NCI-H82 treated with DMSO at 0.1 percent for 48 hours (cell line): ENCODE results near the gene DHRS12.

ENCODE experiments used
- DNase-seq: peaks from one replicate; lab custom pipeline; 2025; ENCODE audit not compliant: unreplicated experiment; lab: John Stamatoyannopoulos, UW

Gene DHRS12

GRCh38 chr13:51729866-51730553, 74.0 kb downstream of the DHRS12 start:
- DNase-seq = no peak

GRCh38 chr13:51728972-51729371, 75.0 kb downstream of the DHRS12 start:
- no peak for DNase-seq

- no peak for DNase-seq
These were observed 75.7 kb downstream of the DHRS12 start for GRCh38 chr13:51728275-51728673.

GRCh38 chr13:51727634-51728274, 76.2 kb downstream of the DHRS12 start:
- no peak for DNase-seq

GRCh38 chr13:51726446-51727193, 77.3 kb downstream of the DHRS12 start:
- DNase-seq = no peak

- DNase-seq = no peak
These were observed 79.2 kb downstream of the DHRS12 start for GRCh38 chr13:51724721-51725120.

GRCh38 chr13:51723529-51723928, 80.4 kb downstream of the DHRS12 start:
- DNase-seq = no peak

GRCh38 chr13:51721496-51721895, 82.5 kb downstream of the DHRS12 start:
- DNase-seq = no peak

- DNase-seq = no peak
These were observed 84.6 kb downstream of the DHRS12 start for GRCh38 chr13:51719394-51719793.
